H9 (cell line): ENCODE measurements around the gene ACTN4. TPM values are rescaled to one million over a fixed set of nuclear protein-coding genes. Genes with fewer than 3 reads are reported as not detected.

Experiments
- DNase-seq: peaks from one replicate; pipeline ENCODE4 v3.0.0-alpha.2; 2017
- H2AFZ ChIP-seq: one replicate; pipeline ENCODE4 v1.6.1; 2013; ENCODE audit warnings: mild to moderate bottlenecking, low read length, control low read depth, moderate library complexity
- H2AK5ac ChIP-seq: 2 replicates; pipeline ENCODE4 v1.6.1; 2013; ENCODE audit warnings: low read length, control low read depth, mixed read lengths; ENCODE audit not compliant: insufficient read length
- H2BK120ac ChIP-seq: one replicate; pipeline ENCODE4 v1.6.1; 2013; ENCODE audit warnings: low read depth, mild to moderate bottlenecking, low read length, control low read depth, inconsistent platforms; ENCODE audit not compliant: poor library complexity, severe bottlenecking
- H2BK12ac ChIP-seq: 2 replicates; pipeline ENCODE4 v1.6.1; 2013; ENCODE audit warnings: low read length, control low read depth, mixed read lengths, low read depth; ENCODE audit not compliant: insufficient read length
- H2BK15ac ChIP-seq: 2 replicates; pipeline ENCODE4 v1.6.1; 2013; ENCODE audit warnings: low read depth, low read length, control low read depth
- H2BK20ac ChIP-seq: one replicate; pipeline ENCODE4 v1.6.1; 2013; ENCODE audit warnings: low read depth, mild to moderate bottlenecking, low read length, control low read depth, inconsistent platforms; ENCODE audit not compliant: poor library complexity, severe bottlenecking
- H2BK5ac ChIP-seq: 2 replicates; pipeline ENCODE4 v1.6.1; 2013; ENCODE audit warnings: low read length, control low read depth, mixed read lengths; ENCODE audit not compliant: insufficient read length
- H3K14ac ChIP-seq: 2 replicates; pipeline ENCODE4 v1.6.1; 2013; ENCODE audit warnings: low read length, control low read depth; ENCODE audit not compliant: insufficient read depth
- H3K18ac ChIP-seq: 2 replicates; pipeline ENCODE4 v1.6.1; 2013; ENCODE audit warnings: low read depth, mild to moderate bottlenecking, mixed read lengths, low read length, control low read depth; ENCODE audit not compliant: insufficient read length
- H3K23ac ChIP-seq: 2 replicates; pipeline ENCODE4 v1.6.1; 2013; ENCODE audit warnings: low read length, control low read depth, mixed read lengths, low read depth; ENCODE audit not compliant: insufficient read length
- H3K23me2 ChIP-seq: 2 replicates; pipeline ENCODE4 v1.6.1; 2013; ENCODE audit warnings: low read depth, mild to moderate bottlenecking, mixed read lengths, low read length, control low read depth; ENCODE audit not compliant: insufficient read length, poor library complexity, severe bottlenecking
- H3K27ac ChIP-seq: 2 replicates; pipeline ENCODE4 v1.5.1; 2013; ENCODE audit warnings: low read length, control low read depth, mixed read lengths, low read depth; ENCODE audit not compliant: insufficient read length
- H3K27me3 ChIP-seq: 2 replicates; pipeline ENCODE4 v1.6.1; 2013; ENCODE audit warnings: low read length, control low read depth, inconsistent platforms; ENCODE audit not compliant: insufficient read depth
- H3K4ac ChIP-seq: 2 replicates; pipeline ENCODE4 v1.6.1; 2013; ENCODE audit warnings: low read depth, mild to moderate bottlenecking, control low read depth, inconsistent platforms, low read length, moderate library complexity
- H3K4me1 ChIP-seq: 2 replicates; pipeline ENCODE4 v1.6.1; 2013; ENCODE audit warnings: low read length, control low read depth, inconsistent platforms; ENCODE audit not compliant: insufficient read depth
- H3K4me2 ChIP-seq: 2 replicates; pipeline ENCODE4 v1.6.1; 2013; ENCODE audit warnings: low read length, control low read depth, mixed read lengths; ENCODE audit not compliant: insufficient read length, insufficient read depth
- H3K56ac ChIP-seq: 2 replicates; pipeline ENCODE4 v1.6.1; 2013; ENCODE audit warnings: low read depth, mild to moderate bottlenecking, mixed read lengths, low read length, control low read depth; ENCODE audit not compliant: insufficient read length
- H3K79me1 ChIP-seq: 2 replicates; pipeline ENCODE4 v1.6.1; 2013; ENCODE audit warnings: low read depth, mild to moderate bottlenecking, moderate library complexity, low read length, control low read depth, inconsistent platforms; ENCODE audit not compliant: insufficient read depth, poor library complexity, severe bottlenecking
- H3K79me2 ChIP-seq: 2 replicates; pipeline ENCODE4 v1.6.1; 2013; ENCODE audit warnings: low read length, control low read depth, inconsistent platforms; ENCODE audit not compliant: insufficient read depth
- H3K9ac ChIP-seq: 2 replicates; pipeline ENCODE4 v1.6.1; 2013; ENCODE audit warnings: low read length, control low read depth, mixed read lengths; ENCODE audit not compliant: insufficient read length; ENCODE audit errors: extremely low read depth
- H3K9me3 ChIP-seq: one replicate; pipeline ENCODE4 v1.6.1; 2013; ENCODE audit warnings: low read depth, low read length, inconsistent platforms; ENCODE audit not compliant: control insufficient read depth
- H3T11ph ChIP-seq: one replicate; pipeline ENCODE4 v1.6.1; 2013; ENCODE audit warnings: mild to moderate bottlenecking, low read length, control low read depth, inconsistent platforms
- H4K20me1 ChIP-seq: one replicate; pipeline ENCODE4 v1.6.1; 2013; ENCODE audit not compliant: control insufficient read depth, insufficient read length, insufficient read depth
- H4K5ac ChIP-seq: 2 replicates; pipeline ENCODE4 v1.6.1; 2013; ENCODE audit warnings: low read depth, mild to moderate bottlenecking, mixed read lengths, low read length, control low read depth; ENCODE audit not compliant: insufficient read length
- H4K8ac ChIP-seq: replicated peaks from 2 replicates; pipeline ENCODE4 v1.6.1; 2013; ENCODE audit warnings: low read length, control low read depth, mixed read lengths, low read depth; ENCODE audit not compliant: insufficient read length
- H4K91ac ChIP-seq: 2 replicates; pipeline ENCODE4 v1.6.1; 2013; ENCODE audit warnings: low read depth, mild to moderate bottlenecking, moderate library complexity, mixed read lengths, low read length, control low read depth; ENCODE audit not compliant: insufficient read length
- H3K27ac Mint-ChIP-seq, 3 experiments: 2 replicates in 2 of 3; 3 replicates in 1 of 3; pipeline ENCODE4 v1.8.0; 2020 to 2021; ENCODE audit warnings: mixed read lengths in 3 of 3, mild to moderate bottlenecking in 1 of 3, moderate library complexity in 1 of 3
- H3K27me3 Mint-ChIP-seq: 2 replicates; pipeline ENCODE4 v1.8.0; 2021; ENCODE audit warnings: low read depth, mild to moderate bottlenecking, moderate library complexity, mixed read lengths
- H3K36me3 Mint-ChIP-seq, 3 experiments: 2 replicates in 2 of 3; 3 replicates in 1 of 3; pipeline ENCODE4 v1.8.0; 2020 to 2021; ENCODE audit warnings: low read depth in 3 of 3, mixed read lengths in 3 of 3; ENCODE audit not compliant: insufficient read depth in 1 of 3
- H3K4me1 Mint-ChIP-seq, 2 experiments: 2 replicates each; pipeline ENCODE4 v1.8.0; 2020; ENCODE audit warnings: mixed read lengths in 2 of 2
- H3K4me3 Mint-ChIP-seq, 2 experiments: 2 replicates in 1 of 2; 3 replicates in 1 of 2; pipeline ENCODE4 v1.8.0; 2020 to 2021; ENCODE audit warnings: mild to moderate bottlenecking in 2 of 2, mixed read lengths in 2 of 2, moderate library complexity in 1 of 2
- H3K9me3 Mint-ChIP-seq, 2 experiments: 2 replicates in 1 of 2; 3 replicates in 1 of 2; pipeline ENCODE4 v1.8.0; 2020; ENCODE audit warnings: mild to moderate bottlenecking in 2 of 2, mixed read lengths in 2 of 2, moderate library complexity in 1 of 2
- WGBS: extraction: QIAGEN DNeasy Blood & Tissue Kit; methylation state at CpG from one replicate; pipeline ENCODE4 v1.1.7; 2013; ENCODE audit warnings: missing lambda C conversion rate, low lambda C conversion rate, mixed read lengths; ENCODE audit not compliant: insufficient read length; ENCODE audit errors: extremely low coverage; 5-methylcytosine and 5-hydroxymethylcytosine counted together
- total RNA-seq: library from RNA; stranded (reverse); gene quantifications from 2 replicates; pipeline ENCODE4 v1.2.1, GENCODE V29; 2021
- TF ChIP-seq, protein P1 (sequence below): fragments of 200-600 bp; sonication (generic); conservative IDR thresholded peaks from 3 replicates; pipeline ENCODE4 v1.8.0; 2021; ENCODE audit warnings: antibody characterized with exemption, mild to moderate bottlenecking

The ACTN4 gene
- total RNA-seq, 1 experiment from 2014 or later, result 369 TPM

DNA sequence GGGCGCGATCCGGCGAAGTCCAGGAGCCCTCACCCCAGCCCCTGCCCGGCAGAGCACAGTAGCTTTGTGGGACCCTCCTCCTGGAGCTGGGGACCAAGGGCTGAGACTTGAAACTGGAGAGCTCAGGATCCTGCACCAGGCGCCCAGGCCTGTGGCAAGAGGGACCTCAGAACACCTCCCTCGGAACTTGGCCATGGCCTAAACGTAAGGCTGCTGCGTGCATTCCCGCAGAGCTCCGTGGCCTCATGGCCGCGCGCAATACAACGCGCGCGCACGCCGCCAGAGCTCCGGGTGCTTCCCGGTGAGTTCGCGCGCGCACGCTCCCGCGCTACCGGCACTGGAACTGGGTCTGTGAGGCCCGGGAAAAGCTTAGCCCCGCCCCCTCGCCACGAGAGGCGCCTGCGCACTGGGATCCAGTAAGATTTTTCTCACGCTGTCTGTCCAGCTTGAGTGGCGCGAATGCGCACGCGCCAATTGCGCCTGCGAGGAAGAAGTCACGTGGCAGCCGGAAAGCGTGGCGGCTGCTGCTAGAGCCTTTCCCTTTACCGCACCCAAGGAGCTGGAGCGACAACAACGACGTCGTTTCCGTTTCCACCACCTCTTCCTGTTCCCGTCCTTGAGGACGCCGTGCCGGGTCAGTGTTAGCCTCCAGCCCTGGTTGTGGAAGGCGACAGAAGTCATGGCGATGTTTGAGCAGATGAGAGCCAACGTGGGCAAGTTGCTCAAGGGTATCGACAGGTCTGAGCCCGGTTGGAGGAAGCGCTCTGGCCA is 28.7 kb upstream of the ACTN4 start, which contains the start of gene EIF3K:
Gene EIF3K (plus strand): TSS at position 599 of the 771 bp plus-strand sequence. CDS start 81 bp downstream, at position 680.
- no peak within 1 kb of the TSS for H3K56ac ChIP-seq
- no peak within 1 kb of the TSS for H3K27ac ChIP-seq
- no peak within 1 kb of the TSS for H2AFZ ChIP-seq
- H3K4me2 ChIP-seq, result peak within 1 kb of the TSS; percentile 99
- peak within 1 kb of the TSS; percentile 36; the same call in 1 of the 2 replicates for H3K14ac ChIP-seq
- H2BK5ac ChIP-seq, result no peak within 1 kb of the TSS
- Mint-ChIP-seq H3K36me3 (peaks cover 20 to 40% (median 30%) of the 10 kb centered on the region in 3 experiments), H3K9me3 (no peaks in the 10 kb centered on the region; a peak in 1 of 5 replicates), H3K4me1 (peaks cover 18 to 29% of the 10 kb centered on the region in 2 experiments), H3K27ac (peak within 1 kb of the TSS; percentile 95 to 100 (median 97)), H3K4me3 (peak within 1 kb of the TSS; percentile 100), H3K27me3 (no peaks in the 10 kb centered on the region)
- H3T11ph ChIP-seq, result no peak within 1 kb of the TSS
- H3K27me3 ChIP-seq, result no peaks in the 10 kb centered on the region
- TF ChIP-seq, protein P1, sequence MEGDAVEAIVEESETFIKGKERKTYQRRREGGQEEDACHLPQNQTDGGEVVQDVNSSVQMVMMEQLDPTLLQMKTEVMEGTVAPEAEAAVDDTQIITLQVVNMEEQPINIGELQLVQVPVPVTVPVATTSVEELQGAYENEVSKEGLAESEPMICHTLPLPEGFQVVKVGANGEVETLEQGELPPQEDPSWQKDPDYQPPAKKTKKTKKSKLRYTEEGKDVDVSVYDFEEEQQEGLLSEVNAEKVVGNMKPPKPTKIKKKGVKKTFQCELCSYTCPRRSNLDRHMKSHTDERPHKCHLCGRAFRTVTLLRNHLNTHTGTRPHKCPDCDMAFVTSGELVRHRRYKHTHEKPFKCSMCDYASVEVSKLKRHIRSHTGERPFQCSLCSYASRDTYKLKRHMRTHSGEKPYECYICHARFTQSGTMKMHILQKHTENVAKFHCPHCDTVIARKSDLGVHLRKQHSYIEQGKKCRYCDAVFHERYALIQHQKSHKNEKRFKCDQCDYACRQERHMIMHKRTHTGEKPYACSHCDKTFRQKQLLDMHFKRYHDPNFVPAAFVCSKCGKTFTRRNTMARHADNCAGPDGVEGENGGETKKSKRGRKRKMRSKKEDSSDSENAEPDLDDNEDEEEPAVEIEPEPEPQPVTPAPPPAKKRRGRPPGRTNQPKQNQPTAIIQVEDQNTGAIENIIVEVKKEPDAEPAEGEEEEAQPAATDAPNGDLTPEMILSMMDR, result no peak
- H3K23ac ChIP-seq, result no peak within 1 kb of the TSS
- peak within 1 kb of the TSS; percentile 92 for H3K9ac ChIP-seq
- H4K8ac ChIP-seq, result peak within 1 kb of the TSS; percentile 38
- no peak within 1 kb of the TSS for H4K91ac ChIP-seq
- H3K9me3 ChIP-seq, result no peaks in the 10 kb centered on the region
- WGBS, result no CpG with 5 or more reads among the region's 64 CpGs
- peak within 1 kb of the TSS; percentile 9 for H3K18ac ChIP-seq
- no peak within 1 kb of the TSS for H3K4ac ChIP-seq
- peaks cover 5% of the 10 kb centered on the region for H3K23me2 ChIP-seq
- H3K4me1 ChIP-seq, result peaks cover 4% of the 10 kb centered on the region; the same call in 1 of the 2 replicates
- peaks cover 3% of the 10 kb centered on the region for H3K79me1 ChIP-seq
- no peak within 1 kb of the TSS for H2BK12ac ChIP-seq
- H2AK5ac ChIP-seq, result no peak within 1 kb of the TSS
- H3K79me2 ChIP-seq, result peaks cover 4% of the 10 kb centered on the region; the same call in 1 of the 2 replicates
- no peak within 1 kb of the TSS for H2BK120ac ChIP-seq
- no peak within 1 kb of the TSS for H4K5ac ChIP-seq
- no peaks in the 10 kb centered on the region for H4K20me1 ChIP-seq
- peak; percentile 99 for DNase-seq
- H2BK15ac ChIP-seq, result no peak within 1 kb of the TSS
- H2BK20ac ChIP-seq, result no peak within 1 kb of the TSS
